WTC11 (cell line): ENCODE results near the gene MCOLN1.

Experiments used
- EMX1 ChIP-seq: fragments of 250-450 bp; sonication (Bioruptor Pico); IDR thresholded peaks from 2 replicates; pipeline ENCODE4 v1.8.0; 2021; ENCODE audit warnings: mild to moderate bottlenecking
- ETV6 ChIP-seq: sonication (generic); formaldehyde crosslinking; IDR thresholded peaks from 2 replicates; pipeline ENCODE4 v1.8.1; 2022; ENCODE audit warnings: mild to moderate bottlenecking, missing genetic modification reagents
- TEAD4 ChIP-seq: sonication (generic); formaldehyde crosslinking; IDR thresholded peaks from 2 replicates; pipeline ENCODE4 v1.8.0; 2022; ENCODE audit warnings: mild to moderate bottlenecking, missing genetic modification reagents
- TF ChIP-seq, protein P1 (sequence below): fragments of 200-600 bp; IDR thresholded peaks from 2 replicates; pipeline ENCODE4 v1.8.0; 2022; ENCODE audit warnings: antibody characterized with exemption
- TF ChIP-seq, protein P2 (sequence below): sonication (generic); formaldehyde crosslinking; IDR thresholded peaks from 2 replicates; pipeline ENCODE4 v1.8.1; 2023; ENCODE audit warnings: mild to moderate bottlenecking, missing genetic modification reagents, moderate library complexity
- TF ChIP-seq, protein P3 (sequence below): sonication (generic); formaldehyde crosslinking; IDR thresholded peaks from 2 replicates; pipeline ENCODE4 v1.8.0; 2022; ENCODE audit warnings: mild to moderate bottlenecking, missing genetic modification reagents
- TF ChIP-seq, protein P4 (sequence below): sonication (generic); formaldehyde crosslinking; IDR thresholded peaks from 2 replicates; pipeline ENCODE4 v1.8.0; 2023; ENCODE audit warnings: missing genetic modification reagents, mild to moderate bottlenecking, borderline replicate concordance

DNA sequence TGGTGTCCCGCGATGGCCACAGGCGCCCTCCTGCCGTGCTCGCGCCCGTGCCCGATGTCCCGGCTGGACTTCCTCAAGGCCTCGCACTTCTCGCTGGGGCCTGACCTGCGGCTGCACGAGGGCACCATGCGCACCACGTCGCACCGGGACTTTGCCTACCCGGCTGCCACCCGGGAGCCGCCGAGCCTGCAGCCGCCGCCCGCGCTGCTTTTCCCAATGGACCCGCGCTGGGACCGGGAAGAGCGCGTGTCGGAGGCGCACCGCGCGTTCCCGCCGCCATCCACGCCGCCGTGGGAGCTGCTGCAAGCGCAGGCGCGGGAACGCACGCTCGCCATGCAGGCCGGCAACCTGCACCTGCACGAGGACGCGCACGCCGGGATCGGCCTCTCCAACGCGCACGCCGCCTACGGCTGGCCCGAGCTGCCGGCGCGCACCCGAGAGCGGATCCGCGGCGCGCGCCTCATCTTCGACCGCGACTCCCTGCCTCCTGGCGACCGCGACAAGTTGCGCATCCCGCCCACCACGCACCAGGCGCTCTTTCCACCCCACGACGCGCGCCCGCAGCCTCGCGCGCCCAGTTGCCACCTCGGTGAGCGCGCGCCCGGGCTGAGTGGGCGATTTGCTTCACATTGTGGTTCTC lies 21.5 kb upstream of the MCOLN1 start:
- TF ChIP-seq, protein P1, sequence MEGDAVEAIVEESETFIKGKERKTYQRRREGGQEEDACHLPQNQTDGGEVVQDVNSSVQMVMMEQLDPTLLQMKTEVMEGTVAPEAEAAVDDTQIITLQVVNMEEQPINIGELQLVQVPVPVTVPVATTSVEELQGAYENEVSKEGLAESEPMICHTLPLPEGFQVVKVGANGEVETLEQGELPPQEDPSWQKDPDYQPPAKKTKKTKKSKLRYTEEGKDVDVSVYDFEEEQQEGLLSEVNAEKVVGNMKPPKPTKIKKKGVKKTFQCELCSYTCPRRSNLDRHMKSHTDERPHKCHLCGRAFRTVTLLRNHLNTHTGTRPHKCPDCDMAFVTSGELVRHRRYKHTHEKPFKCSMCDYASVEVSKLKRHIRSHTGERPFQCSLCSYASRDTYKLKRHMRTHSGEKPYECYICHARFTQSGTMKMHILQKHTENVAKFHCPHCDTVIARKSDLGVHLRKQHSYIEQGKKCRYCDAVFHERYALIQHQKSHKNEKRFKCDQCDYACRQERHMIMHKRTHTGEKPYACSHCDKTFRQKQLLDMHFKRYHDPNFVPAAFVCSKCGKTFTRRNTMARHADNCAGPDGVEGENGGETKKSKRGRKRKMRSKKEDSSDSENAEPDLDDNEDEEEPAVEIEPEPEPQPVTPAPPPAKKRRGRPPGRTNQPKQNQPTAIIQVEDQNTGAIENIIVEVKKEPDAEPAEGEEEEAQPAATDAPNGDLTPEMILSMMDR, result no peak
- TF ChIP-seq, protein P2, sequence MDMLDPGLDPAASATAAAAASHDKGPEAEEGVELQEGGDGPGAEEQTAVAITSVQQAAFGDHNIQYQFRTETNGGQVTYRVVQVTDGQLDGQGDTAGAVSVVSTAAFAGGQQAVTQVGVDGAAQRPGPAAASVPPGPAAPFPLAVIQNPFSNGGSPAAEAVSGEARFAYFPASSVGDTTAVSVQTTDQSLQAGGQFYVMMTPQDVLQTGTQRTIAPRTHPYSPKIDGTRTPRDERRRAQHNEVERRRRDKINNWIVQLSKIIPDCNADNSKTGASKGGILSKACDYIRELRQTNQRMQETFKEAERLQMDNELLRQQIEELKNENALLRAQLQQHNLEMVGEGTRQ, result peak; percentile 43; the same call in 1 of the 2 replicates
- TF ChIP-seq TEAD4 (CRISPR knock-in tag) (peak; percentile 97), EMX1 (CRISPR knock-in tag) (no peak), ETV6 (peak; percentile 99)
- TF ChIP-seq, protein P3, sequence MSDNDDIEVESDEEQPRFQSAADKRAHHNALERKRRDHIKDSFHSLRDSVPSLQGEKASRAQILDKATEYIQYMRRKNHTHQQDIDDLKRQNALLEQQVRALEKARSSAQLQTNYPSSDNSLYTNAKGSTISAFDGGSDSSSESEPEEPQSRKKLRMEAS (CRISPR knock-in tag), result peak; percentile 100
- TF ChIP-seq, protein P4, sequence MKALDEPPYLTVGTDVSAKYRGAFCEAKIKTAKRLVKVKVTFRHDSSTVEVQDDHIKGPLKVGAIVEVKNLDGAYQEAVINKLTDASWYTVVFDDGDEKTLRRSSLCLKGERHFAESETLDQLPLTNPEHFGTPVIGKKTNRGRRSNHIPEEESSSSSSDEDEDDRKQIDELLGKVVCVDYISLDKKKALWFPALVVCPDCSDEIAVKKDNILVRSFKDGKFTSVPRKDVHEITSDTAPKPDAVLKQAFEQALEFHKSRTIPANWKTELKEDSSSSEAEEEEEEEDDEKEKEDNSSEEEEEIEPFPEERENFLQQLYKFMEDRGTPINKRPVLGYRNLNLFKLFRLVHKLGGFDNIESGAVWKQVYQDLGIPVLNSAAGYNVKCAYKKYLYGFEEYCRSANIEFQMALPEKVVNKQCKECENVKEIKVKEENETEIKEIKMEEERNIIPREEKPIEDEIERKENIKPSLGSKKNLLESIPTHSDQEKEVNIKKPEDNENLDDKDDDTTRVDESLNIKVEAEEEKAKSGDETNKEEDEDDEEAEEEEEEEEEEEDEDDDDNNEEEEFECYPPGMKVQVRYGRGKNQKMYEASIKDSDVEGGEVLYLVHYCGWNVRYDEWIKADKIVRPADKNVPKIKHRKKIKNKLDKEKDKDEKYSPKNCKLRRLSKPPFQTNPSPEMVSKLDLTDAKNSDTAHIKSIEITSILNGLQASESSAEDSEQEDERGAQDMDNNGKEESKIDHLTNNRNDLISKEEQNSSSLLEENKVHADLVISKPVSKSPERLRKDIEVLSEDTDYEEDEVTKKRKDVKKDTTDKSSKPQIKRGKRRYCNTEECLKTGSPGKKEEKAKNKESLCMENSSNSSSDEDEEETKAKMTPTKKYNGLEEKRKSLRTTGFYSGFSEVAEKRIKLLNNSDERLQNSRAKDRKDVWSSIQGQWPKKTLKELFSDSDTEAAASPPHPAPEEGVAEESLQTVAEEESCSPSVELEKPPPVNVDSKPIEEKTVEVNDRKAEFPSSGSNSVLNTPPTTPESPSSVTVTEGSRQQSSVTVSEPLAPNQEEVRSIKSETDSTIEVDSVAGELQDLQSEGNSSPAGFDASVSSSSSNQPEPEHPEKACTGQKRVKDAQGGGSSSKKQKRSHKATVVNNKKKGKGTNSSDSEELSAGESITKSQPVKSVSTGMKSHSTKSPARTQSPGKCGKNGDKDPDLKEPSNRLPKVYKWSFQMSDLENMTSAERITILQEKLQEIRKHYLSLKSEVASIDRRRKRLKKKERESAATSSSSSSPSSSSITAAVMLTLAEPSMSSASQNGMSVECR (CRISPR knock-in tag), result peak; percentile 99
